Endothelial cell (in vitro differentiated cells): ENCODE results near the gene ZNF213. TPM values are rescaled to one million over a fixed set of nuclear protein-coding genes. Genes with fewer than 3 reads are reported as not detected.

ENCODE experiments used
- DNase-seq: peaks from one replicate; pipeline ENCODE4 v3.0.0; 2021; ENCODE audit warnings: low spot score
- H3K27ac Mint-ChIP-seq: one replicate; pipeline ENCODE4 v1.8.0; 2021; ENCODE audit warnings: mixed read lengths, inconsistent platforms; ENCODE audit not compliant: unreplicated experiment
- H3K27me3 Mint-ChIP-seq: one replicate; pipeline ENCODE4 v1.8.0; 2021; ENCODE audit warnings: mild to moderate bottlenecking, moderate library complexity, mixed read lengths, inconsistent platforms; ENCODE audit not compliant: unreplicated experiment
- H3K36me3 Mint-ChIP-seq: one replicate; pipeline ENCODE4 v1.8.0; 2021; ENCODE audit warnings: mild to moderate bottlenecking, low read depth, mixed read lengths, inconsistent platforms; ENCODE audit not compliant: unreplicated experiment
- H3K4me1 Mint-ChIP-seq: one replicate; pipeline ENCODE4 v1.8.0; 2021; ENCODE audit warnings: mild to moderate bottlenecking, mixed read lengths, inconsistent platforms; ENCODE audit not compliant: unreplicated experiment
- H3K4me3 Mint-ChIP-seq: one replicate; pipeline ENCODE4 v1.8.0; 2021; ENCODE audit warnings: mild to moderate bottlenecking, mixed read lengths, inconsistent platforms; ENCODE audit not compliant: unreplicated experiment
- H3K9me3 Mint-ChIP-seq: one replicate; pipeline ENCODE4 v1.8.0; 2021; ENCODE audit warnings: mixed read lengths, inconsistent platforms; ENCODE audit not compliant: unreplicated experiment
- long read RNA-seq: library from polyadenylated mRNA; unstranded; transcript quantifications from one replicate; pipeline ENCODE4 v2.0.0, GENCODE V29; 2020; ENCODE audit not compliant: unreplicated experiment
- total RNA-seq: library from RNA; stranded (reverse); fragmentation: NEBNext Ultra II Directional; extraction: Animal tissue kit (Norgen Biotek cat#: 25700); gene quantifications from one replicate; pipeline ENCODE4 v1.2.1, GENCODE V29; 2021; ENCODE audit not compliant: unreplicated experiment
- TF ChIP-seq, protein P1 (sequence below): fragments of 200-600 bp; sonication (generic); IDR thresholded peaks from one replicate; pipeline ENCODE4 v1.5.0; 2021; ENCODE audit warnings: antibody characterized with exemption; ENCODE audit not compliant: unreplicated experiment

The ZNF213 gene
- total RNA-seq, result 10.1 TPM
- long read RNA-seq, partial matches to known transcripts, result 0 of 3 reads
- long read RNA-seq, other reads (novel, unspliced or antisense), result 3 of 3 reads

GRCh38 chr16:3134338-3135125 is at the start of gene ZNF213:
Gene ZNF213, plus strand, starts transcription at chr16:3135029. Its CDS starts 2,252 bp downstream, at chr16:3137281.
- Mint-ChIP-seq H3K4me3 (peak within 1 kb of the TSS; percentile 99), H3K36me3 (peaks cover 5% of the 10 kb centered on the region), H3K27ac (peak within 1 kb of the TSS; percentile 96), H3K9me3 (no peaks in the 10 kb centered on the region), H3K27me3 (peaks cover 4% of the 10 kb centered on the region), H3K4me1 (peaks cover 18% of the 10 kb centered on the region)
- TF ChIP-seq, protein P1, sequence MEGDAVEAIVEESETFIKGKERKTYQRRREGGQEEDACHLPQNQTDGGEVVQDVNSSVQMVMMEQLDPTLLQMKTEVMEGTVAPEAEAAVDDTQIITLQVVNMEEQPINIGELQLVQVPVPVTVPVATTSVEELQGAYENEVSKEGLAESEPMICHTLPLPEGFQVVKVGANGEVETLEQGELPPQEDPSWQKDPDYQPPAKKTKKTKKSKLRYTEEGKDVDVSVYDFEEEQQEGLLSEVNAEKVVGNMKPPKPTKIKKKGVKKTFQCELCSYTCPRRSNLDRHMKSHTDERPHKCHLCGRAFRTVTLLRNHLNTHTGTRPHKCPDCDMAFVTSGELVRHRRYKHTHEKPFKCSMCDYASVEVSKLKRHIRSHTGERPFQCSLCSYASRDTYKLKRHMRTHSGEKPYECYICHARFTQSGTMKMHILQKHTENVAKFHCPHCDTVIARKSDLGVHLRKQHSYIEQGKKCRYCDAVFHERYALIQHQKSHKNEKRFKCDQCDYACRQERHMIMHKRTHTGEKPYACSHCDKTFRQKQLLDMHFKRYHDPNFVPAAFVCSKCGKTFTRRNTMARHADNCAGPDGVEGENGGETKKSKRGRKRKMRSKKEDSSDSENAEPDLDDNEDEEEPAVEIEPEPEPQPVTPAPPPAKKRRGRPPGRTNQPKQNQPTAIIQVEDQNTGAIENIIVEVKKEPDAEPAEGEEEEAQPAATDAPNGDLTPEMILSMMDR, result no peak
- peak; percentile 89 for DNase-seq

DNA sequence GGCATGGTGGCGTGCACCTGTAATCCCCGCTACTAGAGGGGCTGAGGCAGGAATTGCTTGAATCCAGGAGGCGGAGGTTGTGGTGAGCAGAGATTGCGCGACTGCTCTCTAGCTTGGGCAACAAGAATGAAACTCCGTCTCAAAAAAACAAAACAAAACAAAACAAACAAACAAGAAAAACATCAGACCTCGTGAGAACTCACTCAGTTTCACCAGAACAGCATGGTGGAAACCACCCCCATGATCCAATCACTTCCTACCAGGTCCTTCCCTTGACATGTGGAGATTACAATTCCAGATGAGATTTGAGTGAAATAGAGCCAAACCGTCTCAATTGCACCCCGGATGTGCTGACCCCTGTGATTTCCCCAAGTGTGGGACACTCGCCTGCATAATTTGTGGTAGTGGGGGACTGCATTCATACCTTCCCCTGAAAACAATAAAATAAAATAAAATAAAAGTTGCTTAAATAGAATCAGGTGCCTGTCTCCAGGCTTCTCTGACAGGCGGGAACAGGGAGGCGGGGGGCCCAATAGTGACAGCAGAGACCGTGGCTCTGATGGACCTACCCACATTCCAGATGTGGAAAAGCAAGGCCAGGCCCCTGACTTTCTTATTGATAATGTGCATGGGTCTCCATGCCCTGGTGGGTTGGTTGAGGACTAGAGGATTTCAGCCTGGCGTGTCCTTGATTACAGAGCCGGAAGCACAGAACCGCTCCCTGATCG is 48.8 kb upstream of the ZNF213 start:
- Mint-ChIP-seq H3K9me3 (no peaks in the 10 kb centered on the region), H3K27ac (peak overlapping the region; percentile 86), H3K27me3 (peaks cover 11% of the 10 kb centered on the region), H3K4me3 (no peak overlapping the region), H3K4me1 (peaks cover 43% of the 10 kb centered on the region), H3K36me3 (peaks cover 5% of the 10 kb centered on the region)
- DNase-seq, result no peak
- TF ChIP-seq, protein P1, result no peak

- Mint-ChIP-seq H3K27me3 (peaks cover 16% of the 10 kb centered on the region), H3K4me1 (peaks cover 43% of the 10 kb centered on the region), H3K4me3 (peak overlapping the region; percentile 42), H3K27ac (peak overlapping the region; percentile 96), H3K36me3 (peaks cover 9% of the 10 kb centered on the region), H3K9me3 (no peaks in the 10 kb centered on the region)
- TF ChIP-seq, protein P1, result no peak
- DNase-seq, result peak; percentile 40
Observed at GRCh38 chr16:3086596-3087242, 48.1 kb upstream of the ZNF213 start.

GRCh38 chr16:3087243-3088235 is 47.3 kb upstream of the ZNF213 start:
- DNase-seq, result peak; percentile 66
- Mint-ChIP-seq H3K27ac (peak overlapping the region; percentile 96), H3K36me3 (peaks cover 12% of the 10 kb centered on the region), H3K4me1 (peaks cover 43% of the 10 kb centered on the region), H3K4me3 (peak overlapping the region; percentile 42), H3K9me3 (no peaks in the 10 kb centered on the region), H3K27me3 (peaks cover 16% of the 10 kb centered on the region)
- TF ChIP-seq, protein P1, result no peak
